ENCODE results near the gene RRP8.

The RRP8 gene

GRCh38 chr11:6563121-6563619 is 40.2 kb downstream of the RRP8 start:
- Histone ChIP-seq H3K9me3 (ENCODE audit: control insufficient read depth in 5 of 5, low read length in 5 of 5) (no peaks in the 10 kb centered on the region), H3K27me3 (ENCODE audit: control insufficient read depth in 5 of 5, insufficient read depth in 4 of 5, low read length in 5 of 5) (no peaks in the 10 kb centered on the region), H3K4me1 (ENCODE audit: control insufficient read depth in 5 of 5, insufficient read depth in 5 of 5, low read length in 5 of 5) (peaks cover under 1 to 3% (median 1%) of the 10 kb centered on the region in 5 donors), H3K36me3 (ENCODE audit: control insufficient read depth in 5 of 5, insufficient read depth in 5 of 5, low read length in 5 of 5) (peaks cover 0 to 42% (median 20%) of the 10 kb centered on the region in 5 donors), H3K27ac (ENCODE audit: low read depth, low read length) (no peak overlapping the region), H3K9ac (ENCODE audit: low read length in 5 of 5) (no peak overlapping the region), H3K4me3 (ENCODE audit: low read depth in 1 of 5, low read length in 5 of 5) (no peak overlapping the region)

- Histone ChIP-seq H3K4me3 (ENCODE audit: low read depth in 1 of 5, low read length in 5 of 5) (no peak overlapping the region), H3K27ac (ENCODE audit: low read depth, low read length) (no peak overlapping the region), H3K27me3 (ENCODE audit: control insufficient read depth in 5 of 5, insufficient read depth in 4 of 5, low read length in 5 of 5) (no peaks in the 10 kb centered on the region), H3K36me3 (ENCODE audit: control insufficient read depth in 5 of 5, insufficient read depth in 5 of 5, low read length in 5 of 5) (peaks cover 0 to 41% (median 16%) of the 10 kb centered on the region in 5 donors), H3K9me3 (ENCODE audit: control insufficient read depth in 5 of 5, low read length in 5 of 5) (no peaks in the 10 kb centered on the region), H3K4me1 (ENCODE audit: control insufficient read depth in 5 of 5, insufficient read depth in 5 of 5, low read length in 5 of 5) (no peaks in the 10 kb centered on the region), H3K9ac (ENCODE audit: low read length in 5 of 5) (no peak overlapping the region)
Observed at GRCh38 chr11:6561288-6561687, 42.1 kb downstream of the RRP8 start.

GRCh38 chr11:6559369-6559768 is 44.0 kb downstream of the RRP8 start:
- Histone ChIP-seq H3K9ac (ENCODE audit: low read length in 5 of 5) (no peak overlapping the region), H3K9me3 (ENCODE audit: control insufficient read depth in 5 of 5, low read length in 5 of 5) (no peaks in the 10 kb centered on the region), H3K27ac (ENCODE audit: low read depth, low read length) (no peak overlapping the region), H3K4me1 (ENCODE audit: control insufficient read depth in 5 of 5, insufficient read depth in 5 of 5, low read length in 5 of 5) (no peaks in the 10 kb centered on the region), H3K27me3 (ENCODE audit: control insufficient read depth in 5 of 5, insufficient read depth in 4 of 5, low read length in 5 of 5) (no peaks in the 10 kb centered on the region), H3K4me3 (ENCODE audit: low read depth in 1 of 5, low read length in 5 of 5) (no peak overlapping the region), H3K36me3 (ENCODE audit: control insufficient read depth in 5 of 5, insufficient read depth in 5 of 5, low read length in 5 of 5) (peaks cover 0 to 33% (median 16%) of the 10 kb centered on the region in 5 donors)

GRCh38 chr11:6557761-6558674 is 45.4 kb downstream of the RRP8 start:
- Histone ChIP-seq H3K9me3 (ENCODE audit: control insufficient read depth in 5 of 5, low read length in 5 of 5) (no peaks in the 10 kb centered on the region), H3K27me3 (ENCODE audit: control insufficient read depth in 5 of 5, insufficient read depth in 4 of 5, low read length in 5 of 5) (no peaks in the 10 kb centered on the region), H3K27ac (ENCODE audit: low read depth, low read length) (no peak overlapping the region), H3K4me1 (ENCODE audit: control insufficient read depth in 5 of 5, insufficient read depth in 5 of 5, low read length in 5 of 5) (no peaks in the 10 kb centered on the region), H3K4me3 (ENCODE audit: low read depth in 1 of 5, low read length in 5 of 5) (no peak overlapping the region), H3K9ac (ENCODE audit: low read length in 5 of 5) (no peak overlapping the region), H3K36me3 (ENCODE audit: control insufficient read depth in 5 of 5, insufficient read depth in 5 of 5, low read length in 5 of 5) (peaks cover 0 to 20% (median 8%) of the 10 kb centered on the region in 5 donors)

- Histone ChIP-seq H3K36me3 (ENCODE audit: control insufficient read depth in 5 of 5, insufficient read depth in 5 of 5, low read length in 5 of 5) (peaks cover 0 to 19% (median 4%) of the 10 kb centered on the region in 5 donors), H3K9me3 (ENCODE audit: control insufficient read depth in 5 of 5, low read length in 5 of 5) (no peaks in the 10 kb centered on the region), H3K4me1 (ENCODE audit: control insufficient read depth in 5 of 5, insufficient read depth in 5 of 5, low read length in 5 of 5) (no peaks in the 10 kb centered on the region), H3K9ac (ENCODE audit: low read length in 5 of 5) (no peak overlapping the region), H3K27me3 (ENCODE audit: control insufficient read depth in 5 of 5, insufficient read depth in 4 of 5, low read length in 5 of 5) (no peaks in the 10 kb centered on the region), H3K4me3 (ENCODE audit: low read depth in 1 of 5, low read length in 5 of 5) (no peak overlapping the region), H3K27ac (ENCODE audit: low read depth, low read length) (no peak overlapping the region)
Observed at GRCh38 chr11:6557063-6557462, 46.4 kb downstream of the RRP8 start.

GRCh38 chr11:6556139-6556949 is 47.1 kb downstream of the RRP8 start:
- H3K27ac ChIP-seq (ENCODE audit: low read depth, low read length): no peak overlapping the region
- H3K9me3 ChIP-seq (ENCODE audit: control insufficient read depth in 5 of 5, low read length in 5 of 5): no peaks in the 10 kb centered on the region
- no peaks in the 10 kb centered on the region for H3K27me3 ChIP-seq (ENCODE audit: control insufficient read depth in 5 of 5, insufficient read depth in 4 of 5, low read length in 5 of 5)
- no peak overlapping the region for H3K4me3 ChIP-seq (ENCODE audit: low read depth in 1 of 5, low read length in 5 of 5)
- no peak overlapping the region for H3K9ac ChIP-seq (ENCODE audit: low read length in 5 of 5)
- no peaks in the 10 kb centered on the region for H3K4me1 ChIP-seq (ENCODE audit: control insufficient read depth in 5 of 5, insufficient read depth in 5 of 5, low read length in 5 of 5)
- peaks cover 0 to 19% (median 4%) of the 10 kb centered on the region in 5 donors for H3K36me3 ChIP-seq (ENCODE audit: control insufficient read depth in 5 of 5, insufficient read depth in 5 of 5, low read length in 5 of 5)

GRCh38 chr11:6554828-6555706 is 48.3 kb downstream of the RRP8 start:
- no peak overlapping the region for H3K4me3 ChIP-seq (ENCODE audit: low read depth in 1 of 5, low read length in 5 of 5)
- H3K9me3 ChIP-seq (ENCODE audit: control insufficient read depth in 5 of 5, low read length in 5 of 5): no peaks in the 10 kb centered on the region
- H3K4me1 ChIP-seq (ENCODE audit: control insufficient read depth in 5 of 5, insufficient read depth in 5 of 5, low read length in 5 of 5): no peaks in the 10 kb centered on the region
- H3K36me3 ChIP-seq (ENCODE audit: control insufficient read depth in 5 of 5, insufficient read depth in 5 of 5, low read length in 5 of 5): peaks cover 0 to 19% (median 4%) of the 10 kb centered on the region in 5 donors
- no peaks in the 10 kb centered on the region for H3K27me3 ChIP-seq (ENCODE audit: control insufficient read depth in 5 of 5, insufficient read depth in 4 of 5, low read length in 5 of 5)
- no peak overlapping the region for H3K9ac ChIP-seq (ENCODE audit: low read length in 5 of 5)
- no peak overlapping the region for H3K27ac ChIP-seq (ENCODE audit: low read depth, low read length)

- Histone ChIP-seq H3K27me3 (ENCODE audit: control insufficient read depth in 5 of 5, insufficient read depth in 4 of 5, low read length in 5 of 5) (no peaks in the 10 kb centered on the region), H3K9ac (ENCODE audit: low read length in 5 of 5) (no peak overlapping the region), H3K27ac (ENCODE audit: low read depth, low read length) (no peak overlapping the region), H3K4me3 (ENCODE audit: low read depth in 1 of 5, low read length in 5 of 5) (no peak overlapping the region), H3K4me1 (ENCODE audit: control insufficient read depth in 5 of 5, insufficient read depth in 5 of 5, low read length in 5 of 5) (no peaks in the 10 kb centered on the region), H3K9me3 (ENCODE audit: control insufficient read depth in 5 of 5, low read length in 5 of 5) (no peaks in the 10 kb centered on the region), H3K36me3 (ENCODE audit: control insufficient read depth in 5 of 5, insufficient read depth in 5 of 5, low read length in 5 of 5) (peaks cover 0 to 14% (median 4%) of the 10 kb centered on the region in 5 donors)
Observed at GRCh38 chr11:6553634-6554033, 49.8 kb downstream of the RRP8 start.

GRCh38 chr11:6548641-6549040 is 54.8 kb downstream of the RRP8 start:
- peaks cover 0 to 42% (median 31%) of the 10 kb centered on the region in 5 donors for H3K36me3 ChIP-seq (ENCODE audit: control insufficient read depth in 5 of 5, insufficient read depth in 5 of 5, low read length in 5 of 5)
- H3K4me1 ChIP-seq (ENCODE audit: control insufficient read depth in 5 of 5, insufficient read depth in 5 of 5, low read length in 5 of 5): no peaks in the 10 kb centered on the region
- no peaks in the 10 kb centered on the region for H3K27me3 ChIP-seq (ENCODE audit: control insufficient read depth in 5 of 5, insufficient read depth in 4 of 5, low read length in 5 of 5)

More at GRCh38 chr11:6548641-6549040, 54.8 kb downstream of the RRP8 start:
- Histone ChIP-seq H3K27ac (ENCODE audit: low read depth, low read length) (no peak overlapping the region), H3K9ac (ENCODE audit: low read length in 5 of 5) (no peak overlapping the region), H3K4me3 (ENCODE audit: low read depth in 1 of 5, low read length in 5 of 5) (no peak overlapping the region), H3K9me3 (ENCODE audit: control insufficient read depth in 5 of 5, low read length in 5 of 5) (no peaks in the 10 kb centered on the region)
